NCI-H2196 (cell line): Measurements from ENCODE around the gene CLUH.
"Not testable (repeated sequence)": the region's sequence is repeated elsewhere in the genome, so short reads cannot be mapped to it uniquely, and the experiment has no call there.

Experiments
- DNase-seq: peaks from one replicate; lab custom pipeline; 2025; ENCODE audit not compliant: unreplicated experiment; lab: John Stamatoyannopoulos, UW

The CLUH gene

DNA sequence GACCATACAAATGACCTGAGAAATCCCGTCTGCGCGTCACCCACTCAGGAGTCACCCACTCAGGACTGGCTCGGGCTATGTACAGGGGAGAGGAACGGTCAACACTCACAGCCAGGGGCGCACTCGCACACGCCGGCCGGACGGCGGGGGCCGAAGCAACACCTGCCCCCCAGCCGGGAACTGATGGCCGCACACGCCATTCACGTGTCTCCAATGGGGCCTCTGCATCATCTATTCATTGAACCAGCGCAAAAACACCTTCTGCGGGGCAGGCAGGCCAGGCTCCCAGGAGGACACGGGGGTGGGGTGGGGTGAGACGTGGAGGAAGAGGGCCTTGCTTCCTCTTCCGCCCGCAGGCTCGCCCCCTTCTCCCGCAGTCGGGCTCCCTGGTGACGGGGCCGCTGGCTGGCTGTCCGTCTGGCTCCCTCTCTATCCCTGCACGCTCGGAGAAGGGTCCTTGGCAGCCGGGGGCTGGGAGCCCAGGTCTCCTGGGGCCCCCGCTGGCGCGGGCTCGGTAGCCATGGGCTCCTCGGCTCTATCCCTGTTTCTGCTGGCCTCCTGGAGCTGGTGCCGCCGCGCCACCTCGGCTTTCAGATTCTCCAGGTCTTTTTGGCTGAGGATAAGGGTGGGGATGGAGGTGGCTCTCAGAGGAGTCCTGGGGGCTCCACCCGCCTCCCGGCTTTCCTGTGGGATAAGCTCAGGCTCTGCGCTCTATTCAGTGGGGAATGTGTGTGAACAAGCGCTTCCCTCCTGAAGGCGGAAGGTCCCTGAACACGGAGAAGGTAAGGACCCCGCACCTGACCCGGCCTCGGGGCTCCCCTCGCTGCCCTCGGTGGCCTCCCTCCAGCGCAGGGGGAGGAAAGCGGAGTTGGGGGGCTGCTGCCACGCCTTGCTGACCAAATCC lies 21.1 kb downstream of the CLUH start:
- no peak for DNase-seq

DNA sequence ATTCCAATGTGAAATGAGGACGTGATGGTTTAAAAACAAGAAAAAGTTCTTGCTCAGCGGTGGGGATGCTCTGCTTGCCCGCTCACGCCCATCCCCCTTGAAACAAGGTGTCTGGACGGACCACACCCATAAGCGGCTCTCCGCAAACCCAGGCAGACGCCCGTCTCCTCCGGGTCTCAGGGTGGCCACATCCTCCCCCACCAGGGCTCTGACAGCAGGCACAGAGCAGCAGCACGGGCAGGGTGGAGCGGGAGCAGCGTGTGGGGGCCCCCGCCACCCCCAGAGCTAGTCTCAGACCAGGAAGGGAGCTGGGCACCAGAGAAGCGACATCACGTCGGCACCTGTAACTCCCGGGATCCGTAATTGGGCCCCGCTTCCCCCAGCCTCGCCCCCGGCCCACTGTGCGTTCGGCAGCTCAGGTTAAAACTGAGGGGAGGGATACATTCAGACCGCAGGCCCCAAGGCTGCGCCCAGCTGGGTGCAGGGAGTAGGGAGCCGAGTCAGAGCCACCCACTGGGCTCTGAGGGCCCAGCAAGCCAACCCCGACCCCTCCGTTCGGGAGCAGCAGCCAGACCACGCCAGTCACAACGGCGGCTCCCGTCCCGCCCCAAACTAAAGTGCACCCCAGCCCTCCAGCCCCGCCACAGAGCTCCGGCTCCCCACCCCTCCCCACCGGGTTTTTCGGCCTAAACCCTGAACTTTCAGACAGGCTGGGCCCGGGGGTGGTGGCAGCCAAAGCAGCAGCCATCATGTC lies 22.0 kb downstream of the CLUH start:
- DNase-seq: no peak

DNA sequence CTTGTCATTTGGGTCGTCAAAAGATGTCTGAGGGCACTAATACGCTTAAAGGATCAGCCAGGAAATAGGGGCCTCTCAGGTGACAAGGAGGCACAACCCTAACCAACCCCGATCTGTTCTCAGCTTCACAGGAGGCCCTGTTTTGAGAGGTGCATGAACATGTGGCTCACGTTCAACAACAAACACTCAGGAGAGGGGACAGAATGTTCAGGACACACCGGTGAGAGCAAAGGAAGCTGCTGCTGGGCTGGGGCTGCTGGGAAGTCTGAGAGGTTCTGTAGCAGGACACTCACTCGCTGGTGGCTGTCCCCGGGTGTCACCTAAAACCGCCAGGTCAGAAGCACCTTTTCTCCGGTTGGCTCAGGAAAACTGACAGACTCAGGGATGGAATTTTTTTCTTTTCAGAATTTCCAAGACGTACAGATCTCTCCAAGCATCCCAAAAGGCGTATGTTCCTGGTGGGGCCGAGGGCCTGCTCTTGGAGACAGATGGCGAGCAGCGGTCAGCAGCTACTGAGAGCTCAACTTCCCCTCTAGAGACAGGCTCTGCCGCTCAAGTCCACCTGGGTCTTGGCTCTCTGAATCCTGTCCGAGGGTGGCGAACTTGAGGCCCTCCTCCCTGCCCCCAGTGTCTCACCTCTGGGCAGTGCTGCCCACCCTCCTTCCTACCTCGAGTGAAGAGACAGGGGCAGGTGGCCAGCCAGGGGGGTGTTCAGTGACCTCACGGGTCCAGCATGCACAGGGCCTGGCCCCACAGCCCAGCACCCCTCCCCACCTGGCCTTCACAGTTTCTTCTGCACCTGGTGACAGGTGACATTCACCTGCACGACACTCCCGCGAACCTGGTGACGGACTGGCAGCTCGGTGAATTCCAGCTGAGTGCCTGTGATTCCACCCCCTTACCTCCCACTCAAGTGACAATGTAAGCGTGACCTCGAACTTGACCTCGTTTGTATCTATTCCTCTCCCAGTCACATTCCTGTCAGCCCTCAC lies 22.9 kb downstream of the CLUH start:
- no peak for DNase-seq

DNA sequence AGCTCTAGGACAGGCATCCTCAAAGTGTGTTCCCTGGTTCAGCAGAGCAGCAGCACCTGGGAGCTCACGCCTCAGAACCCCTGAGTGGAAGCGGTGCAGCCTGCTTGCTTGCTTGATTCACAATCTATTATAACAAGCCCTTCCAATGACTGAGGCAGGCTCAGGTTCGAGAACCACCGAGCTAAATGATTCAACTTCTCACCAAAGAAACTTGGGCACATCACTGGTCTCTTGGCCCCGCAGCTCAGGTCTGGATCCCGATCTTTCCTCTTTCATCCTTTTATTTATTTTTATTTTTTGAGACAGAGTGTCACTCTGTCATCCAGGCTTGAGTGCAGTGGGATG lies 24.5 kb downstream of the CLUH start:
- no peak for DNase-seq

DNA sequence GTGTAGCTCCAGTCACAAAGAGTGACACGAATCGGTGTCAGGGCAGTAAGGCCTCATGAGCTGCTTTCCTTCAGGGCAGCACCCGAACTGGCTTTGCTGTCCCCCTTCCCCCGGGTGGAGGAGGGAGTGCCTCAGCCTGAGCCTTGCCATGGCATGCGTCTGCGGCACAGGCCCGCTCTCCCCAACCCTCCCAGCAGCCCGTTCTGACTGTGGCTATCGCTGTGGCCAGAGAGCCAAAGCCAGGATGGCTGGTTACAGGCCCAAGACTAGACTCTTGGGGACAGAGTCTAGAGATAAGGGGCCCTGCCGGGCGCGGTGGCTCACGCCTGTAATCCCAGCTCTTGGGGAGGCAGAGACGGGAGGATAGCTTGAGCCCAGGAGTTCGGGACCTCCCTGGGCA lies 25.9 kb downstream of the CLUH start:
- DNase-seq: no peak

DNA sequence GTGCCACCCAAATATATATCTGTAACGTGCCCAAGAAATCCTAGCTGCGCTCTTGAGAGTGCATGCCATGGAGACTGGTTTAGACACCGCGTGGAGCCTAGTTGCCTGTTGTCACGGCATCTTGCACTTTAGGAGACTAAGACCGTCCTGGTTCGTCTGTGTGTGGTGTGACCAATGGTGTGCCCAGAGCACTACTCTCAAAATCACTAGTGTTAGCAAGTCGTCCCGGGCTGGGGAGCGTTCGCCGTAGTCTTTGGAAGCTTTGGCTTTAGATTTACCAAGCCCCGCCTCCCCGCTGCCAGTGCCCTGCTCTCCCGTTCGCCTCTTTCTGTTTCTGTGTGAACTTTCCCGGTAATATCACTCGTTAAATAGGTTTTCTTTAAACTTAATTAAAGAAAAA lies 27.0 kb downstream of the CLUH start:
- no peak for DNase-seq

DNA sequence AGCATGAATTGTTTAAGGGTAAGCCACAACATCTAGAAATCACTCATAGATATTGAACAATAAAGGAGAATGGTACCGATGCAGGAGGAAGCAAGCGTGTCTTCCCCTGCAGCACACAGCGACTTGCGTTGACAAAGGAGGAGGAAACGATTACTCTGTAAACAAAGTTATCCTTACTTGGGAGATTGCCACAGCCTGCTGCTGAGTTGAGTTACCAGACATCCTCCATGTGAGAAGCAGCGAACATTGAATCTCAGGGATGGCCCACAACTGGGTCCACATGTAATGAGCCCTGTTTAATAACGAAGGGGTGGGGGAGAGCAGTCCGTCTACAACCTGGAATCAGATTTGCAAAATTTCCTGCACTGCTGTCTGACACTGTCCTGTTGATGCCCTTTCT lies 27.7 kb downstream of the CLUH start:
- no peak for DNase-seq

DNA sequence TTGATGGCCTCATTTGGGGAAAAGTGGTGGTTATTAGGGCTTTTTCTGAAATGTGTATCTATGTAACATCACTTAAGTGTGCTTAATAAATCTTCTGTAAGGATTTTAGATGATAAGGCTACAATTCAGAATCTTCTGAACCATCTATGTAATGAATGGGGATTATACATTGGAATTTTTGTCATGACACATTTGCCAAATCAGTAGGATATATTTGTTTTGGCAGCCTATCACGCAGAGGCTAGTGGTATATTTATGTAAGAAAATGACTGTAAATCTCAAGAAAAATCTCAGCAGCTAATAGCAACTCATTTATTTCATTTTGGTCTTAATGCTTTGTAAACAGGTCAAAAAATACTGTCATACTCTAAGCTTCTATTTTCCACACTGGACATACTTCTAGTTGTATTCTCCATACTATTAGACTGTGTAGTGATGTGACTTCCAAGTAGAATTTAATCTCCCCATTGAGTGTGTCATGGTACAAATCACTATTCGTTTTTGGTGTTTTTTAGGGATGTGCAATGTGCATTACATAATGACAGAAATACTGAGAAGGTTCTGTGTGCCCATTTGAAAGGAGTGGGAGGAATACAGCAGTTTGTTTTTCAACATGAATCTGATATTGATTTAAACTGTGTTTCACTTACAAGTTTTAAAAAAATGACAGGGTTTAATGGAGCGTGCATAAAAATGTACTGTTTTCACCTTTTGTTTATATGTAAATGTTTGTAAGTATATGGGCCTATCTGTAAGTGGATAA lies 29.2 kb downstream of the CLUH start:
- DNase-seq: no peak

DNA sequence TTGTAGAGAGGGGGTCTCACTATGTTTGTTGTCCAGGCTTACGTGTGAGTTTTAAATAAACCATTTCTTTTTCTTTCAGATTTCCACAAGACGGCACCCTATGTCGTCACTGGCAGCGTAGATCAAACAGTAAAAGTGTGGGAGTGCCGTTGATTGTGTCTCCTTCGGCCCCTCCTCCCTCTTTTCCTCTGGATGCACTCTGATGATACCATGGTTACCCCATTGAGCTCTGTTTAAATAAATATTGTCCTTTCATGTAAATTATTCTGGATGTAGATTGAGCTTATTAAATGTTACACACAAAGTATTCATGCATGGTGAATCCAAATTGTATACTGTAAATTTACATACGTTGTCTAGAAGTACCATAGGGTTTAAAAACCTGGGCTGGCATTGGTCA lies 29.9 kb downstream of the CLUH start:
- no peak for DNase-seq

DNA sequence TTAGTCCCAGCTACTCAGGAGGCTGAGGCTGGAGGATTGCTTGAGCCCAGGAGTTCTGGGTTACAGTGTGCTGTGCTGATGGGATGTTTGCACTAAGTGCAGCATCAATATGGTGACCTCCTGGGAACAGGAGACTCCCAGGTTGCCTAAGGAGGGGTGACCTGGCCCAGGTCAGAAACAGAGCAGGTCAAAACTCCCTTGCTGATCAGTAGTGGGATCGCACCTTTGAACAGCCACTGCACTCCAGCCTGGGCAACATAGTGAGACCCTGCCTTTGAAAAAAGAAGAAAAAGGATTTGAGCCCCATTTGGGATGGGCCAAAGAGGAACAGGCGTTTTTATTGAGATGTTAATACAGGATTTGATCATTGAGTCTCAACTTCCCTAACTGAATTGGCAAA lies 30.6 kb downstream of the CLUH start:
- DNase-seq: no peak

DNA sequence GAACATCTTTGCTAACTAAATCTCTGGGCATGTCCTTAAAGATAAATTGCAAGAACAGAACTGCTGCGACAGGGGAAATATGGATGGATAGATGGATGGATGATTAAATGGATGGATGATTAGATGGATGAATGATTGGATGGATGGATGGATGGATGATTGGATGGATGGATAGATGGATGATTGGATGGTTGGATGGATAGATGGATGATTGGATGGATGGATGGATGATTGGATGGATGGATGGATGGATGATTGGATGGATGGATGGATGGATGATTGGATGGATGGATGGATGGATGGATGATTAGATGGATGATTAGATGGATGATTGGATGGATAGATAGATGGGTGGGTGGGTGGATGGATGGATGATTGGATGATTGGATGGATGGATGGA lies 32.3 kb downstream of the CLUH start:
- not testable (repeated sequence) for DNase-seq

DNA sequence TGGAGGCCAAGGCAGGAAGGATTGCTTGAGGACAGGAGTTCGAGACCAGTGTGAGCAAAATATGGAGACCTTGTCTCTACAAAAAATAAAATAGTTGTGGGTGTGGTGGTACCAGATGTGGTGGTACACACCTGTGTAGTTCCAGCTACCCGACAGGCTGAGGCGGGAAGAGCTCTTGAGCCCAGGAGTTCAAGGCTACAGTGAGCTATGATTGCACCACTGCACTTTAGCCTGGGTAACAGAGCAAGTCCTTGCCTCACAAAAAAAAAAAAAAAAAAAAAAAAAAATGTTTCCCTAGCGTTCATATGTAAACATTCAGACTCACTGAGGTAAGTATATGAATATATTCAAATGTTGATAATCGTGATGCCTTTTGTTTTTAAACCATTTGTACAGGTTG lies 39.5 kb downstream of the CLUH start:
- no peak for DNase-seq

DNA sequence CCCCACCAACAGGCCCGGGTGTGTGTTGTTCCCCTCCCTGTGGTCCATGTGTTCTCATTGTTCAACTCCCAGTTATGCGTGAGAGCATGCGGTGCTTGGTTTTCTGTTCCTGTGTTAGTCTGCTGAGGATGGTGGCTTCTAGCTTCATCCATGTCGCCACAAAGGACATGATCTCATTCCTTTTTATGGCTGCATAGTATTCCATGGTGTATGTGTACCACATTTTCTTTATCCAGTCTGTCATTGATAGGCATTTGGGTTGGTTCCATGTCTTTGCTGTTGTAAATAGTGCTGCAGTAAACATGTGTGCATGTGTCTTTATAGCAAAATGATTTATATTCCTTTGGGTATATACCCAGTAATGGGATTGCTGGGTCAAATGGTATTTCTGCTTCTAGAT lies 51.2 kb downstream of the CLUH start:
- DNase-seq: not testable (repeated sequence)

DNA sequence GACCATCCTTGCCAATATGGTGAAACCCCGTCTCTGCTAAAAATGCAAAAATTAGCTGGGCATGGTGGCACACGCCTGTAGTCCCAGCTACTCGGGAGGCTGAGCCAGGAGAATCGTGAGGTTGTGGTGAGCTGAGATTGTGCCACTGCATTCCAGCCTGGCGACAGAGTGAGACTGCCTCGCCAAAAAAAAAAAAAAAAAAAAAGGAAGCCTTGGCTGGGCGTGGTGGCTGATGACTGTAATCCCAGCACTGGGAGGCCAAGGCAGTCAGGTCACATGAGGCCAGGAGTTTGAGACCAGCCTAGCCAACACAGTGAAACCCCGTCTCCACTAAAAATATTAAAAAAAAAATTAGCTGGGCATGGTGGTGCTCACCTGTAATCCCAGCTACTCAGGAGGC lies 52.2 kb downstream of the CLUH start:
- not testable (repeated sequence) for DNase-seq

DNA sequence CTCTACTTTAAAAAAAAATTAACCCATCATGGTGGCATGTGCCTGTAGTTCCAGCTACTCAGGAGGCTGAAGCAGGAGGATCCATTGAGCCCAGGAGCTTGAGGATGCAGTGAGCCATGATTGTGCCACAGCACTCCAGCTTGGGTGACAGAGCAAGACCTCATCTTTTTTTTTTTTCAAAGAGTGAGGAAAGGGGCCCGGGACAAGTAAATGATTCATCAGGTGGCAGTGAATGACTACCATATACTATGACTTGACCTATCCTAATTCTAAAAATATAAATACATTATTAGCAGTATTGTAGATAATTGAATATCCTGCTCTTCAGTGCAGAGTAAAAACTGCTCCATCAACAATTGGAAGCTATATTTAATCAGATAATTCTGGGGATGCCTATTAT lies 55.3 kb downstream of the CLUH start:
- DNase-seq: no peak

DNA sequence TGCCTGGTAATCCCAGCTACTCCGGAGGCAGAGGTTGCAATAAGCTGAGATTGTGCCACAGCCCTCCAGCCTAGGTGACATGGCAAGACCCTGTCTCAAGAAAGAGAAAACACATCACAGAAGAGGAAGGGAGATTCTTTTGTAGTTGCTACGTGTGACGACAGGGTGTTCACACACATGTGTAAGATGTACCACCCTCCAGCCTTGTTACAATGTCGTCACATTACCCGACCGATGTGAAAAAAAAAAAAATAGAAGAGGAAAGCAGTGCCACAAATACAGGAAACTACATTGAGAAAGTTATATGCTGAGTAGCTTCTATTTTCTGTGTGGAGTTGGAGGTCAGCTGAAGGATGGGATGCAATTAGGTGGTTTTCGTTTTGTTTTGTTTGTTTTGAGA lies 56.0 kb downstream of the CLUH start:
- DNase-seq: no peak

DNA sequence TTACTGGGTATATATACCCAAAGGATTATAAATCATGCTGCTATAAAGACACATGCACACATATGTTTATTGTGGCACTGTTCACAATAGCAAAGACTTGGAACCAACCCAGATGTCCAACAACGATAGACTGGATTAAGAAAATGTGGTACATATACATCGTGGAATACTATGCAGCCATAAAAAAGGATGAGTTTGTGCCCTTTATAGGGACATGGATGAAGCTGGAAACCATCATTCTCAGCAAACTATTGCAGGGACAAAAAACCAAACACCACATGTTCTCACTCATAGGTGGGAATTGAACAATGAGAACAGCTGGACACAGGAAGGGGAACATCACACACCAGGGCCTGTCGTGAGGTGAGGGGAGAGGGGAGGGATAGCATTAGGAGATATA lies 58.7 kb downstream of the CLUH start:
- DNase-seq: not testable (repeated sequence)

DNA sequence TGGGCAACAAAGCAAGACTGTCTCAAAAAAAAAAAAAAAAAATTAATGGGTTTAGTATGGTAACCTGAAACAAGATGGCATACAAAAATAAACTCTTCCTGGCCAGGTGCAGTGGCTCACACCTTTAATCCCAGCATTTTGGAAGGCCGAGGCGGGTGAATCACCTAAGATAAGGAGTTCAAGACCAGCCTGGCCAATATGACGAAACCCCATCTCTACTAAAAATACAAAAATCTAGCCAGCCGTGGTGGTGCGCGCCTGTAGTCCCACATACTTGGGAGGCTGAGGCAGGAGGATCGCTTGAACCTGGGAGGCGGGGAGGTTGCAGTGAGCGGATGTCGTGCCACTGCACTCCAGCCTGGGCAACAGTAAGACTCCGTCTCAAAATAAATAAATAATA lies 62.4 kb downstream of the CLUH start:
- DNase-seq: no peak

DNA sequence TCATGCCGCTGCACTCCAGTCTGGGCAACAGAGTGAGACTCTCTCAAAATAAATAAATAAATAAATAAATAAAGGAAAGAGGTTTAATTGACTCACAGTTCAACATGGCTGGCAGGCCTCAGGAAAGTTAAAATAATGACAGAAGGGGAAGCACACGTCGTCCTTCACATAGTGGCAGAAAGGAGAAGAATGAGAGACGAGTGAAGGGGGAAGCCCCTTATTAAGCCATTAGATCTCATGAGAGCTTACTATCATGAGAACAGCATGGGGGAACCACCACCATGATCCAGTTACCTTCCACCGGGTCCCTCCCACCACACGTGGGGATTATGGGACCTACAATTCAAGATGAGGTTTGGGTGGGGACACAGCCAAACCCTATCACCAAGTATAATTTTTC lies 63.6 kb downstream of the CLUH start:
- DNase-seq: no peak

DNA sequence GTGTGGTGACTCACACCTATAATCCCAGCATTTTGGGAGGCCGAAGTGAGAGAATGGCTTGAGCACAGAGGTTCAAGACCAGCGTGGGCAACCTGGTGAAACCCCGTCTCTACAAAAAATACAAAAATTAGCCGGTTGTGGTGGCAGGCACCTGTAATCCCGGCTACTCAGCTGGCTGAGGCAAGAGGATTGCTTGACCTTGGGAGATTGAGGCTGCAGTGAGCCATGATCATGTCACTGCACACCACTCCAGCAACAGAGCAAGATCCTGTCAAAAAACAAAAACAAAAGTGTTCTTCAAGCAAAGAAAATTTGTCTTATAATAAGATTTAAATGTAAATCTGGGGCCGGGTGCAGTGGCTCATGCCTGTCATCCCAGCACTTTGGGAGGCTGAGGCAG lies 66.6 kb downstream of the CLUH start:
- DNase-seq: no peak
